Tibial nerve (tissue), 4 donors: ENCODE data around the gene TBC1D7.

ENCODE experiments used
- CTCF ChIP-seq, 5 experiments: fragments of 200-600 bp in 3 of 5; fragments of 450-650 bp in 2 of 5; sonication (generic) in 3 of 5; IDR thresholded peaks; one replicate each; pipeline ENCODE4 v1.5.1; 2016 to 2019; ENCODE audit warnings: antibody characterized with exemption in 5 of 5, mild to moderate bottlenecking in 3 of 5, moderate library complexity in 2 of 5
- EP300 ChIP-seq, 2 donors: sonication (generic); formaldehyde crosslinking; IDR thresholded peaks; one replicate each; pipeline ENCODE4 v1.6.1; 2017; ENCODE audit warnings: antibody characterized with exemption in 2 of 2, mild to moderate bottlenecking in 1 of 2
- POLR2A ChIP-seq, 2 donors: fragments of 450-650 bp; IDR thresholded peaks; one replicate each; pipeline ENCODE4 v1.6.1; 2017; ENCODE audit warnings: antibody characterized with exemption in 2 of 2, mild to moderate bottlenecking in 2 of 2, moderate library complexity in 2 of 2

- TF ChIP-seq CTCF (IDR thresholded peaks at IDR 0.05) (no peak), POLR2A (IDR thresholded peaks at IDR 0.05) (no peak), EP300 (IDR thresholded peaks at IDR 0.05) (no peak)
Observed at GRCh38 chr6:13319891-13320564, 8.3 kb downstream of the TBC1D7 start.
